ENCODE data around the gene LEAP2. TPM values are rescaled to one million over a fixed set of nuclear protein-coding genes. Genes with fewer than 3 reads are reported as not detected.

Gene LEAP2
- total and polyA plus RNA-seq, 2 of the 8 experiments (the other 6 are each of a cell fraction or from before 2014, with no cell fraction given): 1.8 to 2.9 TPM

GRCh38 chr5:132836852-132837251 is 36.6 kb upstream of the LEAP2 start (continued):
- no peak for TF ChIP-seq MAX (IDR thresholded peaks at IDR 0.05)
- no peak for TF ChIP-seq CHD7 (IDR thresholded peaks at IDR 0.05; ENCODE audit: insufficient replicate concordance, low read length)
- no peak for TF ChIP-seq POLR2A (IDR thresholded peaks at IDR 0.05; ENCODE audit: control extremely low read depth in 1 of 2, low read depth in 2 of 2, low read length in 2 of 2)

Data from H1 (cell line).